ENCODE data around the gene MUC2.

MUC2 gene
- long read RNA-seq: 0 reads

GRCh38 chr11:1074244-1075221, at the start of gene MUC2:
TSS of gene MUC2 (plus strand) at chr11:1074874.
- DNase-seq (ENCODE audit: low read depth in 1 of 2, low spot score in 1 of 2): no peak
- TF ChIP-seq GABPA (IDR thresholded peaks at IDR 0.05; ENCODE audit: low read depth): no peak
- TF ChIP-seq SPI1 (IDR thresholded peaks at IDR 0.05; ENCODE audit: borderline replicate concordance, low read depth): no peak
- no peak for TF ChIP-seq CTCF (IDR thresholded peaks at IDR 0.05; ENCODE audit: insufficient read depth, low read length)
- TF ChIP-seq POLR2AphosphoS5 (IDR thresholded peaks at IDR 0.05; ENCODE audit: low read depth): no peak
- Histone ChIP-seq H3K4me3 (replicated peaks; ENCODE audit: insufficient read depth, low read length) (no peak within 1 kb of the TSS), H3K27me3 (ENCODE audit: insufficient read depth, poor library complexity, severe bottlenecking) (no peaks in the 10 kb centered on the region), H3K27ac (replicated peaks) (no peak within 1 kb of the TSS)

GRCh38 chr11:1025410-1026162, 49.1 kb upstream of the MUC2 start:
- Histone ChIP-seq H3K27me3 (ENCODE audit: insufficient read depth, poor library complexity, severe bottlenecking) (no peaks in the 10 kb centered on the region), H3K27ac (replicated peaks) (no peak overlapping the region), H3K4me3 (replicated peaks; ENCODE audit: insufficient read depth, low read length) (no peak overlapping the region)
- no peak for TF ChIP-seq POLR2AphosphoS5 (IDR thresholded peaks at IDR 0.05; ENCODE audit: low read depth)
- no peak for TF ChIP-seq REST (IDR thresholded peaks at IDR 0.05; ENCODE audit: insufficient replicate concordance, low read depth)
- TF ChIP-seq SPI1 (IDR thresholded peaks at IDR 0.05; ENCODE audit: borderline replicate concordance, low read depth): no peak
- TF ChIP-seq CTCF (IDR thresholded peaks at IDR 0.05; ENCODE audit: insufficient read depth, low read length): no peak
- no peak for TF ChIP-seq GABPA (IDR thresholded peaks at IDR 0.05; ENCODE audit: low read depth)
- DNase-seq (ENCODE audit: low read depth in 1 of 2, low spot score in 1 of 2): no peak

- no peak overlapping the region for H3K4me3 ChIP-seq (replicated peaks; ENCODE audit: insufficient read depth, low read length)
- TF ChIP-seq CTCF (IDR thresholded peaks at IDR 0.05; ENCODE audit: insufficient read depth, low read length): no peak
- TF ChIP-seq REST (IDR thresholded peaks at IDR 0.05; ENCODE audit: insufficient replicate concordance, low read depth): no peak
- no peak for TF ChIP-seq POLR2AphosphoS5 (IDR thresholded peaks at IDR 0.05; ENCODE audit: low read depth)
- TF ChIP-seq GABPA (IDR thresholded peaks at IDR 0.05; ENCODE audit: low read depth): no peak
- TF ChIP-seq SPI1 (IDR thresholded peaks at IDR 0.05; ENCODE audit: borderline replicate concordance, low read depth): no peak
- H3K27ac ChIP-seq (replicated peaks): no peak overlapping the region
Observed at GRCh38 chr11:1026163-1026450, 48.6 kb upstream of the MUC2 start.

More at GRCh38 chr11:1026163-1026450, 48.6 kb upstream of the MUC2 start:
- no peak for DNase-seq (ENCODE audit: low read depth in 1 of 2, low spot score in 1 of 2)
- H3K27me3 ChIP-seq (ENCODE audit: insufficient read depth, poor library complexity, severe bottlenecking): no peaks in the 10 kb centered on the region
